ENCODE measurements around the gene EMC1. TPM values are rescaled to one million over a fixed set of nuclear protein-coding genes. Genes with fewer than 3 reads are reported as not detected.

The EMC1 gene
- total RNA-seq, 2 donors from 2014 or later = 39.3 to 63.0 TPM

- ATAC-seq (ENCODE audit: insufficient number of reproducible peaks, low FRiP score, low read depth) (no peak), DNase-seq (ENCODE audit: low spot score) (no peak)
- H3K9me3 ChIP-seq = no peaks in the 10 kb centered on the region
- no peak overlapping the region for H3K27ac ChIP-seq
- H3K4me3 ChIP-seq = no peak overlapping the region
- H3K27me3 ChIP-seq (replicated peaks; ENCODE audit: insufficient read depth) = no peaks in the 10 kb centered on the region
- no peak for TF ChIP-seq CTCF (IDR thresholded peaks at IDR 0.05)
- H3K36me3 ChIP-seq = peaks cover 57% of the 10 kb centered on the region
- H3K4me1 ChIP-seq (ENCODE audit: control insufficient read depth in 1 of 2, low read depth in 2 of 2) = peaks cover 14 to 22% of the 10 kb centered on the region in 2 donors
These were observed 53.5 kb downstream of the EMC1 start for GRCh38 chr1:19197845-19198244.

- Histone ChIP-seq H3K27ac (no peak overlapping the region), H3K27me3 (replicated peaks; ENCODE audit: insufficient read depth) (no peaks in the 10 kb centered on the region), H3K36me3 (peaks cover 72% of the 10 kb centered on the region), H3K4me1 (ENCODE audit: control insufficient read depth in 1 of 2, low read depth in 2 of 2) (peaks cover 1 to 7% of the 10 kb centered on the region in 2 donors), H3K4me3 (no peak overlapping the region), H3K9me3 (no peaks in the 10 kb centered on the region)
- ATAC-seq (ENCODE audit: insufficient number of reproducible peaks, low FRiP score, low read depth) (no peak), DNase-seq (ENCODE audit: low spot score) (no peak)
- TF ChIP-seq CTCF (IDR thresholded peaks at IDR 0.05) = no peak
These were observed 55.0 kb downstream of the EMC1 start for GRCh38 chr1:19196331-19196730.

- no peaks in the 10 kb centered on the region for H3K4me1 ChIP-seq (ENCODE audit: control insufficient read depth in 1 of 2, low read depth in 2 of 2)
- no peaks in the 10 kb centered on the region for H3K27me3 ChIP-seq (replicated peaks; ENCODE audit: insufficient read depth)
- H3K27ac ChIP-seq = no peak overlapping the region
- H3K4me3 ChIP-seq = no peak overlapping the region
- H3K9me3 ChIP-seq = no peaks in the 10 kb centered on the region
- DNase-seq (ENCODE audit: low spot score) (no peak), ATAC-seq (ENCODE audit: insufficient number of reproducible peaks, low FRiP score, low read depth) (no peak)
- H3K36me3 ChIP-seq = peaks cover 64% of the 10 kb centered on the region
- TF ChIP-seq CTCF (IDR thresholded peaks at IDR 0.05) = no peak
These were observed 58.3 kb downstream of the EMC1 start for GRCh38 chr1:19193004-19193403.

GRCh38 chr1:19191811-19192210, 59.5 kb downstream of the EMC1 start:
- Histone ChIP-seq H3K4me3 (no peak overlapping the region), H3K9me3 (no peaks in the 10 kb centered on the region), H3K27me3 (replicated peaks; ENCODE audit: insufficient read depth) (no peaks in the 10 kb centered on the region), H3K4me1 (ENCODE audit: control insufficient read depth in 1 of 2, low read depth in 2 of 2) (no peaks in the 10 kb centered on the region), H3K27ac (no peak overlapping the region), H3K36me3 (peaks cover 59% of the 10 kb centered on the region)
- no peak for TF ChIP-seq CTCF (IDR thresholded peaks at IDR 0.05)
- DNase-seq (ENCODE audit: low spot score) = no peak
- ATAC-seq (ENCODE audit: insufficient number of reproducible peaks, low FRiP score, low read depth) = no peak

- Histone ChIP-seq H3K27me3 (replicated peaks; ENCODE audit: insufficient read depth) (no peaks in the 10 kb centered on the region), H3K4me1 (ENCODE audit: control insufficient read depth in 1 of 2, low read depth in 2 of 2) (no peaks in the 10 kb centered on the region), H3K4me3 (no peak overlapping the region), H3K36me3 (peaks cover 61% of the 10 kb centered on the region), H3K27ac (no peak overlapping the region), H3K9me3 (no peaks in the 10 kb centered on the region)
- no peak for ATAC-seq (ENCODE audit: insufficient number of reproducible peaks, low FRiP score, low read depth)
- DNase-seq (ENCODE audit: low spot score) = no peak
- TF ChIP-seq CTCF (IDR thresholded peaks at IDR 0.05) = no peak
These were observed 60.9 kb downstream of the EMC1 start for GRCh38 chr1:19190468-19190867.
